ENCODE data around the gene TYRO3.

The TYRO3 gene

GRCh38 chr15:41513506-41514227, 45.3 kb upstream of the TYRO3 start, which contains the start of gene LTK:
Gene LTK, minus strand, starts transcription at chr15:41513827. Its CDS starts 118 bp downstream, at chr15:41513709.
- TF ChIP-seq CTCF (IDR thresholded peaks at IDR 0.05; ENCODE audit: control insufficient read depth, insufficient read depth, low read depth, low read length, missing control alignments) = no peak
- DNase-seq (ENCODE audit: low read depth) = no peak
- peak within 1 kb of the TSS; percentile 15 for H3K4me3 ChIP-seq (ENCODE audit: control insufficient read depth, low read depth, low read length)

- no peak overlapping the region for H3K4me3 ChIP-seq (ENCODE audit: control insufficient read depth, low read depth, low read length)
- TF ChIP-seq CTCF (IDR thresholded peaks at IDR 0.05; ENCODE audit: control insufficient read depth, insufficient read depth, low read depth, low read length, missing control alignments) = no peak
- DNase-seq (ENCODE audit: low read depth) = no peak
Measured at GRCh38 chr15:41517895-41518449, 41.0 kb upstream of the TYRO3 start.

GRCh38 chr15:41520636-41521035, 38.4 kb upstream of the TYRO3 start:
- TF ChIP-seq CTCF (IDR thresholded peaks at IDR 0.05; ENCODE audit: control insufficient read depth, insufficient read depth, low read depth, low read length, missing control alignments) = no peak
- no peak overlapping the region for H3K4me3 ChIP-seq (ENCODE audit: control insufficient read depth, low read depth, low read length)
- no peak for DNase-seq (ENCODE audit: low read depth)

GRCh38 chr15:41521614-41522013, 37.4 kb upstream of the TYRO3 start:
- TF ChIP-seq CTCF (IDR thresholded peaks at IDR 0.05; ENCODE audit: control insufficient read depth, insufficient read depth, low read depth, low read length, missing control alignments) = no peak
- no peak for DNase-seq (ENCODE audit: low read depth)
- no peak overlapping the region for H3K4me3 ChIP-seq (ENCODE audit: control insufficient read depth, low read depth, low read length)

- DNase-seq (ENCODE audit: low read depth) = no peak
- no peak overlapping the region for H3K4me3 ChIP-seq (ENCODE audit: control insufficient read depth, low read depth, low read length)
- no peak for TF ChIP-seq CTCF (IDR thresholded peaks at IDR 0.05; ENCODE audit: control insufficient read depth, insufficient read depth, low read depth, low read length, missing control alignments)
Measured at GRCh38 chr15:41523097-41523496, 35.9 kb upstream of the TYRO3 start.

- H3K4me3 ChIP-seq (ENCODE audit: control insufficient read depth, low read depth, low read length) = no peak overlapping the region
- no peak for TF ChIP-seq CTCF (IDR thresholded peaks at IDR 0.05; ENCODE audit: control insufficient read depth, insufficient read depth, low read depth, low read length, missing control alignments)
- DNase-seq (ENCODE audit: low read depth) = no peak
Measured at GRCh38 chr15:41530363-41530956, 28.6 kb upstream of the TYRO3 start.

All from AG09309 (cell line).